Aorta (tissue), 5 donors: ENCODE results near the gene METRNL. TPM values are rescaled to one million over a fixed set of nuclear protein-coding genes. Genes with fewer than 3 reads are reported as not detected.
A peak's percentile ranks its signal among the peaks of the same experiment; 100 is the strongest.

Source experiments
- ATAC-seq: fragments of 200-7000 bp; cut with Tn5 transposase; one replicate; pipeline ENCODE4 v1.9.1; 2022; ENCODE audit warnings: moderate library complexity; ENCODE audit not compliant: low FRiP score
- DNase-seq, 2 donors: peaks; one replicate each; pipeline ENCODE4 v3.0.0-alpha.2; 2020
- H3K27ac ChIP-seq, 2 donors: one replicate each; pipeline ENCODE4 v1.5.1; 2013; ENCODE audit warnings: low read length in 2 of 2, mild to moderate bottlenecking in 2 of 2, moderate library complexity in 2 of 2, control low read depth in 1 of 2, inconsistent platforms in 1 of 2, low read depth in 1 of 2
- H3K27me3 ChIP-seq, 2 donors: one replicate each; pipeline ENCODE4 v1.6.1; 2013; ENCODE audit warnings: control low read depth in 1 of 2, low read length in 1 of 2, mild to moderate bottlenecking in 1 of 2, moderate library complexity in 1 of 2; ENCODE audit not compliant: insufficient read depth in 2 of 2, control insufficient read depth in 1 of 2
- H3K36me3 ChIP-seq, 2 donors: one replicate each; pipeline ENCODE4 v1.6.1; 2013; ENCODE audit warnings: control low read depth in 1 of 2, low read length in 1 of 2, mild to moderate bottlenecking in 1 of 2; ENCODE audit not compliant: insufficient read depth in 2 of 2, control insufficient read depth in 1 of 2
- H3K4me1 ChIP-seq, 2 donors: one replicate each; pipeline ENCODE4 v1.6.1; 2013; ENCODE audit warnings: low read length in 2 of 2, control low read depth in 1 of 2, mild to moderate bottlenecking in 1 of 2, moderate library complexity in 1 of 2; ENCODE audit not compliant: insufficient read depth in 2 of 2, control insufficient read depth in 1 of 2
- H3K4me3 ChIP-seq, 2 donors: one replicate each; pipeline ENCODE4 v1.5.1; 2013; ENCODE audit warnings: low read length in 2 of 2, control low read depth in 1 of 2, mild to moderate bottlenecking in 1 of 2
- H3K9me3 ChIP-seq: one replicate; pipeline ENCODE4 v1.6.1; 2013; ENCODE audit warnings: mild to moderate bottlenecking, low read length; ENCODE audit not compliant: control insufficient read depth
- WGBS, 2 donors: extraction: QIAGEN DNeasy Blood & Tissue Kit; methylation state at CpG; one replicate each; pipeline ENCODE4 v1.1.7; 2013; 5-methylcytosine and 5-hydroxymethylcytosine counted together
- intact Hi-C, 2 donors: fragments of 100-400 bp; cut with DNase I; formaldehyde crosslinking; loops; one replicate each; pipeline versions ENCODE4 v1.14.2 to v1.15.0; 2022
- polyA plus RNA-seq, 2 donors: library from polyadenylated mRNA; stranded (reverse); fragments of 200-250 nt; gene quantifications; one replicate each; pipeline ENCODE4 v1.2.3, GENCODE V29; 2013
- total RNA-seq, 2 donors: library from RNA; stranded (reverse); fragmentation: NEBNext Ultra II Directional; extraction: Animal tissue kit (Norgen Biotek cat#: 25700); gene quantifications; one replicate each; pipeline ENCODE4 v1.2.1, GENCODE V29; 2021
- donor health status: healthy with polysubstance abuse.
- donor health status: Bipolar disorder and iron deficiency.
- donor health status: DM: no; HTN: no; CAD: no.
- donor health status: DM: no; HTN: no; CAD: no.
- donor health status: DM: yes; HTN: yes; CAD: no.

Gene METRNL
- total and polyA plus RNA-seq, 4 donors = 35.3 to 176 (median 104) TPM

- intact Hi-C loops = no loop called here
- H3K9me3 ChIP-seq = no peaks in the 10 kb centered on the region
- peak overlapping the region in 1 of 2 donors; percentile 31 for H3K27ac ChIP-seq
- H3K4me3 ChIP-seq = no peak overlapping the region
- no peak for DNase-seq
- no peak for ATAC-seq
- 58 to 64% methylated on average over 14 of the region's 14 CpGs for WGBS, 2 donors
- H3K27me3 ChIP-seq = no peaks in the 10 kb centered on the region
- peaks cover 0 to 7% of the 10 kb centered on the region in 2 donors for H3K36me3 ChIP-seq
- H3K4me1 ChIP-seq = peaks cover 2 to 3% of the 10 kb centered on the region in 2 donors
These were observed 18.4 kb downstream of the METRNL start for GRCh38 chr17:83097831-83098230.

- 32 to 36% methylated on average over 30 to 31 of the region's 31 CpGs for WGBS, 2 donors
- no peak for ATAC-seq
- no peak overlapping the region for H3K4me3 ChIP-seq
- no peaks in the 10 kb centered on the region for H3K27me3 ChIP-seq
- peak overlapping the region; percentile 31 to 61 for H3K27ac ChIP-seq
- DNase-seq = peak in 1 of 2 donors; percentile 59
- no peaks in the 10 kb centered on the region for H3K9me3 ChIP-seq
- peaks cover 2 to 3% of the 10 kb centered on the region in 2 donors for H3K4me1 ChIP-seq
- intact Hi-C loops = no loop called here
- peaks cover 0 to 7% of the 10 kb centered on the region in 2 donors for H3K36me3 ChIP-seq
These were observed 19.1 kb downstream of the METRNL start for GRCh38 chr17:83098241-83099085.

GRCh38 chr17:83099086-83099555 is 19.7 kb downstream of the METRNL start:
- intact Hi-C loops = no loop called here
- 16 to 25% methylated on average over 10 to 12 of the region's 12 CpGs for WGBS, 2 donors
- H3K4me3 ChIP-seq = no peak overlapping the region
- H3K27me3 ChIP-seq = no peaks in the 10 kb centered on the region
- peaks cover 0 to 6% of the 10 kb centered on the region in 2 donors for H3K36me3 ChIP-seq
- H3K4me1 ChIP-seq = peaks cover 2 to 3% of the 10 kb centered on the region in 2 donors
- no peaks in the 10 kb centered on the region for H3K9me3 ChIP-seq
- no peak for DNase-seq
- no peak for ATAC-seq
- H3K27ac ChIP-seq = peak overlapping the region; percentile 62 to 93

- Histone ChIP-seq H3K9me3 (no peaks in the 10 kb centered on the region), H3K36me3 (peaks cover 0 to 4% of the 10 kb centered on the region in 2 donors), H3K27me3 (no peaks in the 10 kb centered on the region), H3K4me3 (peak overlapping the region in 1 of 2 donors; percentile 23), H3K27ac (peak overlapping the region; percentile 62 to 93), H3K4me1 (peaks cover 2 to 3% of the 10 kb centered on the region in 2 donors)
- intact Hi-C loops = loop anchor here in 1 of 2 donors (1.0 kb wide), 1 partner anchor 11 kb away; no protein-coding TSS in a partner anchor
- WGBS, 2 donors = 0 to 1% methylated on average over 34 of the region's 34 CpGs
- peak; percentile 66 for ATAC-seq
- peak; percentile 90 to 94 for DNase-seq
These were observed 20.3 kb downstream of the METRNL start for GRCh38 chr17:83099570-83100181.

GRCh38 chr17:83100220-83100852 is 20.9 kb downstream of the METRNL start:
- intact Hi-C loops = loop anchor here in 1 of 2 donors (1.0 kb wide), 1 partner anchor 10 kb away; no protein-coding TSS in a partner anchor
- peak overlapping the region; percentile 39 to 89 for H3K27ac ChIP-seq
- no peak overlapping the region for H3K4me3 ChIP-seq
- H3K9me3 ChIP-seq = no peaks in the 10 kb centered on the region
- peaks cover 2 to 3% of the 10 kb centered on the region in 2 donors for H3K4me1 ChIP-seq
- WGBS, 2 donors = 2% methylated on average over 22 to 24 of the region's 24 CpGs
- ATAC-seq (peak; percentile 52), DNase-seq (peak; percentile 86 to 90)
- no peaks in the 10 kb centered on the region for H3K27me3 ChIP-seq
- H3K36me3 ChIP-seq = peaks cover 0 to 2% of the 10 kb centered on the region in 2 donors

GRCh38 chr17:83100853-83101391 is 21.5 kb downstream of the METRNL start:
- Histone ChIP-seq H3K4me1 (peaks cover 2 to 3% of the 10 kb centered on the region in 2 donors), H3K9me3 (no peaks in the 10 kb centered on the region), H3K36me3 (peaks cover 0 to 2% of the 10 kb centered on the region in 2 donors), H3K4me3 (no peak overlapping the region), H3K27ac (peak overlapping the region; percentile 24 to 89), H3K27me3 (no peaks in the 10 kb centered on the region)
- peak in 1 of 2 donors; percentile 64 for DNase-seq
- WGBS, 2 donors = 5 to 8% methylated on average over 19 to 22 of the region's 22 CpGs
- no peak for ATAC-seq
- intact Hi-C loops = loop anchor here in 1 of 2 donors (1.0 kb wide), 1 partner anchor 9 kb away; no protein-coding TSS in a partner anchor

- ATAC-seq = no peak
- H3K4me1 ChIP-seq = peaks cover 2 to 3% of the 10 kb centered on the region in 2 donors
- peak in 1 of 2 donors; percentile 72 for DNase-seq
- H3K36me3 ChIP-seq = no peaks in the 10 kb centered on the region
- peak overlapping the region; percentile 24 to 89 for H3K27ac ChIP-seq
- H3K9me3 ChIP-seq = no peaks in the 10 kb centered on the region
- WGBS, 2 donors = 16 to 22% methylated on average over 15 to 22 of the region's 22 CpGs
- no peak overlapping the region for H3K4me3 ChIP-seq
- no peaks in the 10 kb centered on the region for H3K27me3 ChIP-seq
- intact Hi-C loops = no loop called here
These were observed 22.5 kb downstream of the METRNL start for GRCh38 chr17:83101805-83102480.
